Prostate gland (tissue), 2 donors: ENCODE results near the gene NPEPPS. TPM values are rescaled to one million over a fixed set of nuclear protein-coding genes. Genes with fewer than 3 reads are reported as not detected.

Source experiments
- DNase-seq: peaks from one replicate; pipeline ENCODE4 v3.0.0-alpha.2; 2019; ENCODE audit warnings: low spot score
- H3K27ac ChIP-seq, 2 donors: fragments of 200-600 bp; sonication (generic); 2 replicates each; pipeline ENCODE4 v1.5.1; 2017 to 2019
- H3K27me3 ChIP-seq: fragments of 200-600 bp; sonication (generic); replicated peaks from 2 replicates; pipeline ENCODE4 v1.5.1; 2019; ENCODE audit not compliant: insufficient read depth
- H3K36me3 ChIP-seq, 2 donors: fragments of 200-600 bp; sonication (generic); 1 replicate in 1 of 2; 2 replicates in 1 of 2; pipeline versions ENCODE4 v1.5.1 to v1.8.1; 2017 to 2019
- H3K4me1 ChIP-seq: fragments of 200-600 bp; sonication (generic); replicated peaks from 2 replicates; pipeline ENCODE4 v1.5.1; 2019
- H3K4me3 ChIP-seq, 2 donors: fragments of 200-600 bp; sonication (generic); 2 replicates each; pipeline ENCODE4 v1.5.1; 2017 to 2019
- H3K9me3 ChIP-seq: fragments of 200-600 bp; sonication (generic); 2 replicates; pipeline ENCODE4 v1.5.1; 2017
- CTCF ChIP-seq, 4 experiments: fragments of 200-600 bp in 2 of 4; fragments of 450-650 bp in 2 of 4; sonication (generic) in 2 of 4; IDR thresholded peaks; 1 replicate in 3 of 4; 2 replicates in 1 of 4; pipeline ENCODE4 v1.5.1; 2016 to 2019; ENCODE audit warnings: antibody characterized with exemption in 4 of 4, mild to moderate bottlenecking in 2 of 4, moderate library complexity in 2 of 4
- POLR2A ChIP-seq: fragments of 450-650 bp; IDR thresholded peaks from one replicate; pipeline ENCODE4 v1.6.1; 2016; ENCODE audit warnings: antibody characterized with exemption, mild to moderate bottlenecking
- POLR2AphosphoS5 ChIP-seq: sonication (generic); formaldehyde crosslinking; IDR thresholded peaks from one replicate; pipeline ENCODE4 v1.6.1; 2017; ENCODE audit warnings: antibody characterized with exemption
- WGBS: methylation state at CpG from one replicate; pipeline ENCODE4 v1.1.5; 2018; 5-methylcytosine and 5-hydroxymethylcytosine counted together
- intact Hi-C: fragments of 100-400 bp; cut with DNase I; formaldehyde crosslinking; loops from one replicate; pipeline ENCODE4 v1.14.2; 2022
- total RNA-seq, 2 donors: library from RNA; depleted of rRNA; stranded (reverse); fragments of >200 nt; gene quantifications; one replicate each; pipeline ENCODE4 v1.1.0, GENCODE V29; 2016

The NPEPPS gene
- total RNA-seq, 2 donors from 2014 or later, result 67.1 to 70.4 TPM

GRCh38 chr17:47605011-47605410, 74.1 kb downstream of the NPEPPS start:
- Histone ChIP-seq H3K27me3 (no peaks in the 10 kb centered on the region), H3K4me3 (no peak overlapping the region), H3K36me3 (peaks cover 0 to 3% of the 10 kb centered on the region in 2 donors), H3K9me3 (no peaks in the 10 kb centered on the region), H3K4me1 (no peaks in the 10 kb centered on the region), H3K27ac (no peak overlapping the region)
- DNase-seq, result no peak
- no peak for TF ChIP-seq CTCF (IDR thresholded peaks at IDR 0.05)
- no peak for TF ChIP-seq POLR2A
- TF ChIP-seq POLR2AphosphoS5, result no peak
- intact Hi-C loops, result no loop called here
- WGBS, result 24% methylated on average over 1 of the region's 1 CpG

- Histone ChIP-seq H3K9me3 (no peaks in the 10 kb centered on the region), H3K36me3 (no peaks in the 10 kb centered on the region), H3K27ac (no peak overlapping the region), H3K4me1 (peaks cover 3% of the 10 kb centered on the region), H3K4me3 (no peak overlapping the region), H3K27me3 (no peaks in the 10 kb centered on the region)
- 87% methylated on average over 3 of the region's 3 CpGs for WGBS
- TF ChIP-seq POLR2A (no peak), CTCF (IDR thresholded peaks at IDR 0.05) (no peak), POLR2AphosphoS5 (no peak)
- no peak for DNase-seq
- intact Hi-C loops, result no loop called here
Observed at GRCh38 chr17:47607481-47607880, 76.6 kb downstream of the NPEPPS start.

- H3K36me3 ChIP-seq, result no peaks in the 10 kb centered on the region
- H3K4me1 ChIP-seq, result peaks cover 3% of the 10 kb centered on the region
- no peaks in the 10 kb centered on the region for H3K27me3 ChIP-seq
- DNase-seq, result no peak
- intact Hi-C loops, result loop anchor here (10.0 kb wide), 1 partner anchor 377 kb away; no protein-coding TSS in a partner anchor
- 77% methylated on average over 5 of the region's 5 CpGs for WGBS
- H3K4me3 ChIP-seq, result no peak overlapping the region
- peak overlapping the region in 1 of 2 donors; percentile 35 for H3K27ac ChIP-seq
- TF ChIP-seq POLR2A (no peak), POLR2AphosphoS5 (no peak), CTCF (IDR thresholded peaks at IDR 0.05) (no peak)
- H3K9me3 ChIP-seq, result no peaks in the 10 kb centered on the region
Observed at GRCh38 chr17:47611372-47612350, 80.8 kb downstream of the NPEPPS start.

GRCh38 chr17:47615766-47616424, 85.0 kb downstream of the NPEPPS start:
- DNase-seq, result no peak
- H3K9me3 ChIP-seq, result no peaks in the 10 kb centered on the region
- H3K36me3 ChIP-seq, result peaks cover 0 to 3% of the 10 kb centered on the region in 2 donors
- no peaks in the 10 kb centered on the region for H3K27me3 ChIP-seq
- peaks cover 3% of the 10 kb centered on the region for H3K4me1 ChIP-seq
- TF ChIP-seq CTCF (IDR thresholded peaks at IDR 0.05) (peak; percentile 57 to 87 (median 82)), POLR2A (no peak), POLR2AphosphoS5 (peak; percentile 18)
- WGBS, result 75% methylated on average over 8 of the region's 8 CpGs
- no peak overlapping the region for H3K4me3 ChIP-seq
- no peak overlapping the region for H3K27ac ChIP-seq
- intact Hi-C loops, result loop anchor here (5.0 to 10.0 kb wide), 4 partner anchors 114 to 429 kb away; partner anchors contain the start of gene CDC27
